Activated CD4-positive, alpha-beta T cell treated with anti-CD3 and anti-CD28 coated beads, Interleukin-2, amount 50 U/mL, for 1 hour (primary cell): ENCODE results near the gene ALKBH6.
"Not testable (repeated sequence)": the region's sequence is repeated elsewhere in the genome, so short reads cannot be mapped to it uniquely, and the experiment has no call there.

Source experiments
- DNase-seq: peaks from one replicate; pipeline ENCODE4 v3.0.0-alpha.2; 2020

The ALKBH6 gene

GRCh38 chr19:35992907-35993765, 20.9 kb downstream of the ALKBH6 start:
- no peak for DNase-seq

- DNase-seq: no peak
These were observed 22.1 kb downstream of the ALKBH6 start for GRCh38 chr19:35991731-35992450.

DNA sequence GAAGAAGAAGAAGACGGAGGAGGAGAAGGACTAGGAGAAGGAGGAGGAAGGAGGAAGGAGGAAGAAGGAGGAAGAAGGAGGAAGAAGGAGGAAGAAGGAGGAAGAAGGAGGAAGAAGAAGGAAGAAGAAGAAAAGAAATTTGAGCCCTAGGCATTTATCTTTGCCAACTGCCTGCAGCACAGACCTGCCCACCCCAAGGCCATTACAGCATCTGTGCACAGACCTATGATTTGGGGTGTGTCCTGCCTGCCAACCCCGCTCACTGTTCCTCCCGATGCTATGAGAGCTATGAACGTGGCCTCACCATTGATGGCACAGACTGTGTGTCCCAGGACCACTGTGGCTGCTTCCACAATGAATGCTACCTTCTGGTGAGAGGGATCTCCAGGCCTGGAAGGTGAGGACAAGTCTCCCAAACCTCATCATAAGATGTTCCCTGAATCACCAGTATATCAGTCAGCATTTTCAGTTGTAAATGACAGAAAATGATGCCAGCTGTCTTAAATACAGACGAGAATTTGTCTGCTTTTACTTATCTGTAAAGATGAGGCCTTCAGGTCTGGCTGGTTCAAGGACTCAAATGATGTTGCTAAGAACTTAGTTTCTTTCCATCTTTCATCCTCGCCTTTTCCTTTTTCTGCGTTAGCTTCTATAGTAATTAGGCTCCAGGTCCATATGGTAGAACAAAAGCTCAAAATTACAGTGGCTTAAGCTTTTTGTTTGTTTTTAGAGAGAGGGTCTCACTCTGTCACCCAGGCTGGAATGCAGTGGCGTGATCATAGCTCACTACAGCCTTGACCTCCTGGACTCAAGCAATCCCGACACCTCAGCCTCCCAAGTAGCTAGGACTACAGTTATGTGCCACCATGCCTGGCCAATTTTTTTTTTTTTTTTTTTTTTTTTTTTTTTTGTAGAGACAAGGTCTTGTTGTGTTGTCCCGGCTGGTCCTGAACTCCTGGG, 23.0 kb downstream of the ALKBH6 start:
- DNase-seq: no peak

DNA sequence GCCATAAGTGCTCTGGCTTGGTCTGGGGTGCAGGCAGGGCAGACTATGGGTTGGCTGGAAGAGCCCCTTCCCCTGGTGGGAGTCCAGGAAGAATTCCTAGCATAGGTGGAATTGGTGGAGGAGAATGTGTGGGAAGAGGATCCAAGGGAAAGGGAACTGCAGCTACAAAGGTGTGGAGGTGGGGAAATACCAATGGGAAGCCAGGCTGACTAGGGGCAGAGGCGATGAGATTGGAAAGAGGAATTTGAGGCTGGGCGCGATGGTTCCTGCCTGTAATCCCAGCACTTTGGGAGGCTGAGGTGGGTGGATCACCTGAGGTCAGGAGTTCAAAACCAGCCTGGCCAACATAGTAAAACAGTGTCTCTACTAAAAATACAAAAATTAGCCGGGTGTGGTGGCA, 23.9 kb downstream of the ALKBH6 start:
- DNase-seq: no peak

DNA sequence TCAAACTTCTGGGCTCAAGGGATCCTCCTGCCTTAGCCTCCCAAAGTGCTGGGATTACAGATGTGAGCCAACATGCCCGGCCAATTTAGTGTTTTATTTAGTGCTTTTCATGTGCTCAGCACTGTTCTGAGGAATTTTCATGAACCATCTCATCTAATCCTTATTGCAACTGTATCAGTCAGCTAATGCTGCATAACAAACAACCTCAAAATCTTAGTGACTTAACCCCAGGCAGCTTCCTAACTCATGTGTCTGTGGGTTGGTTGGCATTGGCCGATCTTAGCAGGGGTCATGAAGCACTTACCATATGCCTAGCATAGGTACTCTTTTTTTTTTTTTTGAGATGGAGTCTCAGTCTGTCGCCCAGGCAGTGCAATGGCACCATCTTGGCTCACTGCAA, 25.2 kb downstream of the ALKBH6 start:
- DNase-seq: no peak

DNA sequence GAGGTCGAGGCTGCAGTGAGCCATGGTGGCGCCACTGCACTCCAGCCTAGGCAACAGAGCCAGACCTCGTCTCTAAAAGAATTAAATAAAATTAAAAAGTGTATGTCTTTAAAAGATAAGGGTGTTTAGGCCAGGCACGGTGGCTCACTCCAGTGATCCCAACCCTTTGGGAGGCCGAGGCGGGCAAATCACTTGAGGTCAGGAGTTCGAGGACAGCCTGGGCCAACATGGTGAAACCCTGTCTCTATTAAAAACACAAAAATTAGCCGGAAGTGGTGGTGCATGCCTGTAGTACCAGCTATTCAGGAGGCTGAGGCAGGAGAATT, 26.5 kb downstream of the ALKBH6 start:
- DNase-seq: no peak

DNA sequence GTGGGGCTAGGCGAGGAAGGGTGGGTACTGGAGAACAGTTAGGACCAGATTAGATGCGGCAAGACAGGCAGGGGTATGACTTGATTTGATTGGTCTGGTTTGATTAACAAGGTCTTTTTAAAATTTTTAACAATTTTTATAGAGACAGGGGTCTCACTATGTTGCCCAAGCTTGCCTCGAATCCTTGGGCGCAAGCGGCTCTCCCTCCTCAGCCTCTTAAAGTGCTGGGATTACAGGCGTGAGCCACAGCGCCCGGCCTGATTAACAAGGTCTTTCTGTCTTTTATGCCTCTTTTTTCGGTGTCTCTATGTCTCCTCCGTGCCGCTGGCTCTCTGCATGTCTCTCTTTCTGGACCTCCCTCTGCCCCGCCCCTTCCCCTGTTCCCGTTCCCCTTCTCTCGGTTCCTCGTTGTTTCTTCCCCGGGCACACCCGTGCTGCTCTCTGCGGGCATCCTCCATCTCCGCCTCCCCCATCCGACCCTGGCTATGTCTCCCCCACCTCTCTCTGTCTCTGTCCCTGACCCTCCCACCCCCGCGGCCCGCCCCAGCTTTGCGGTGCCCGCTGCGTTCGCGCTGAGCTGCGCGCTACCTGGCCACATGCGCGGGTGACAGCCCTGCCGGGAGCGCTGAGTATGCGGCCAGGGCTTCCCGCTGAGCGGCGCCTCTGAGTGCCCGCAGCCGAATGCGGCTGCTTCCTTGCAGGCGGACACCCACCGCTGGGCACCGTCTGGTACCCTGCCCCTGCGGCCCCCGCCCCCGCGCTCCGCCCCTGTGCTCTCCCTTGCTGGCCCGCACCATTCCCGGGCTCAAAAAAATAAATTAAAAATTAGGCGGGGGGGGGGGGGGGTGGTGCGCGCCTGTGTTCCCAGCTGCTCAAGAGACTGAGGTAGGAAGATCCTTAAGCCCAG, 27.1 kb downstream of the ALKBH6 start:
- DNase-seq: no peak

DNA sequence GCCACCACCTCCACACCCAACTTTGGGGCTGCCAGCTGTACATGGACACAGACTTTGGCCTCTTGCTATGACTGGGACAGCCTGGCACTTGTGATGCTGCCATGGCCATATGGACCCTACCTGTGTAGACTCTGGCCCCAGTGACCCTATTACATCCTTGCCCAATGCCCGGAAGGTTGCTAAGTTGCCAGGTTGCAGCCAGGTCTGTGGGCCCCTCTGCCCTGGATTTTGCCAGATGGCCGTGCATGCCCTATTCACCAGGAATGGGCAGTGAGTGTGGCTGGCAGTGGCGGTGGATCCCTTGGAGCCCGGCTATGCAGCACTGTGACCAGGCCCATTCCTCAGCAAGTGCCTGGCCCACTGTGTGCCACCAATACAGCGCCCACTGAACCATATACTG, 27.9 kb downstream of the ALKBH6 start:
- DNase-seq: no peak

- no peak for DNase-seq
These were observed 30.8 kb downstream of the ALKBH6 start for GRCh38 chr19:35983177-35983576.

GRCh38 chr19:35980997-35981396, 33.0 kb downstream of the ALKBH6 start:
- not testable (repeated sequence) for DNase-seq

- DNase-seq: no peak
These were observed 35.1 kb downstream of the ALKBH6 start for GRCh38 chr19:35978832-35979365.

DNA sequence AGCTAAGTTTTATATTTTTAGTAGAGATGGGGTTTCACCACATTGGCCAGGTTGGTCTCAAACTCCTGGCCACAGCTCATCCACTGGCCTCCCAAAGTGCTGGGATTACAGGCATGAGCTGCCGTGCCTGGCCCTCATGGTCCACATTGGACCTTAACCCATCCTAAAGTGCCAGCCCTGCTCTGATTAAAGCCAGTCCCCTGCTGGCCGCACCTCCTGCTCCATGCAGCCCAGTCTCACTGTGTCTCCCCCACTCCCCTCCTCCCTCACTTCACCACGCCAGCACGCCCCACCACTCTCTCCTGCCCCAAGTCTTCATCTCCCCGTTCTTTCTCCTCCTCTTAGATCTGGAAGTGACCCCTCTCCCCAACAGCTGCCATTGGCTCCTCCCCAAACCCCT, 35.7 kb downstream of the ALKBH6 start:
- no peak for DNase-seq

GRCh38 chr19:35977446-35978222, 36.4 kb downstream of the ALKBH6 start:
- no peak for DNase-seq

DNA sequence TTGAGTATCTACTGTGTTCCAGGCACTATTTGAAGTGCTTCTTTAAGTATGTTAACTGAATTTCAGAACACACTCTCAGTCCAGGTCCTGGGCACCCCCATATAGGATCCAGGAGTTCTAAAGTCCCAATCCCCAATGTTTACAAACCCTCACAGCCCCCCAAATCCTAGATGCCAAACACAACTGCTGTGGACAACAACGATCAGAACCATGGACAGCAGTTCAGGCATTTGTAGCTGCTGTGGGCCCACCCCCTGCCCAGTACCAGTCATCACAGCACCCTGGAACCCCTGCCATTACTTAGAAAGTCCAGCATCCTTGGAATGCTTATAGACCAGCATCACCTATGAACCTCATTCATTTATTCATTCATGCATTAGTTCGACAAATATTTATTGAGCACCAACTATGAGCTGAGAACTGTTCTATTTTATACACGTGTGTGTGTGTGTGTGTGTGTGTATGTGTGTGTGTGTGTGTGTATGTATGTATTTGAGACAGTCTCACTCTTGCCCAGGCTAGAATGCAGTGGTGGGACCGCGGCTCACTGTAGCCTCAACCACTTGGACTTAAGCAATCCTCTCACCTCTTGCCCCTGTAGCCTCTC, 38.3 kb downstream of the ALKBH6 start:
- DNase-seq: no peak

DNA sequence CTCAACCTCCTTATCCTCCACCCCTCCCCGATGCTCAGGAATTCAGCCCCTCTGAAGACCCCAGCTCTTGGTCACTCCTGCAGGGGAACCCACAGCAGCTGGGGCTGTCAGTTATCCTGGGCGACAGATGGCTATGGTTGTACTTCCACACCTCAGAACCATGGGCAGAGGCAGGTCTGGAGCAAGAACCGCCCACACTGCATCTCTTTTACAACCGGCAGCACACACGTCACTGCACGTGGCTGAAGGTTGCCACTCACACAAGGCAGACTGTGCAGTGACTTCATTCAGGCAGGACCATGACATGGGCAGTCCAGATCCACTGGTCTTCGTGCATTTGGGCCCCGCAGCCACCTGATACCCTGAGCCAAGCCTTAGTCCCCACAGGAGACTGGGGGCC, 40.5 kb downstream of the ALKBH6 start:
- no peak for DNase-seq

GRCh38 chr19:35966771-35967170, 47.2 kb downstream of the ALKBH6 start:
- no peak for DNase-seq

DNA sequence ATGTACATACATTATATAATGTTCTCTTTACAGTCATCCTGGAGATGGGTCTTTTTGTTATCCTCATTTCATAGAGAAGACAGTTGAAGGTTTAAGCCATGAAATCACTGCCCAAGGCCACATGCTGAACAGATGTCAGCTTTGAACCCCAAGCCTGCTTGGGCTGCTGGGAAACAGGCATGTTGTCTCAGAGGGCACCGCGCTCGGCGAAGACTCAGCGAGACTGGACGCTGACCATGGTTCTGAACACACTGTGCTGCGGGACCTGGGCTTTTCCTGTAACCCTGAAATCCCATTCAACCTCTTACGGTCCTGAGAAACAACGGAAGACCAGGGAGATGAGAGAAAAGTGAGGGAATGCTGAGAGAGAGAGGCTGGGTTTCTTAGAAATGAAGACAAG, 50.5 kb downstream of the ALKBH6 start:
- peak; percentile 44 for DNase-seq

GRCh38 chr19:35960432-35960972, 53.5 kb downstream of the ALKBH6 start:
- DNase-seq: no peak

DNA sequence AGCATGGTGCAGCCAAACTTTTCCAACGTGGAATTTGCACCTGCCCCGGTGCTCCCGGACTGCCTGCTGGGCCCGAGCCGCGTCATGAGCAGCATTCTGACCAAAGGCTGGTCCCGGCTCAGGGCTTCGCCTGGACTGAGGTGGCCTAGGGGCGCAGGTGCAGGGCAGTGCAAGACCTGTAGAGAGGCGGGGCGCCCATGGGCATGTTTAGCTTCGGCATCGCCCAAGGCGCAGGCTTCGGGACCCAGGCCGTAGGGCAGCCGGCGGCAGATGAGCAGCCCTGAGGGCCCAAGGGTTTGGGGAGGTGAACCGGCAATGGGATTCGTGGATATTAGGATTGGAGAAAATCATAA, 54.1 kb downstream of the ALKBH6 start:
- DNase-seq: no peak
